ENCODE results near the gene OCSTAMP. TPM values are rescaled to one million over a fixed set of nuclear protein-coding genes. Genes with fewer than 3 reads are reported as not detected.
A peak's percentile ranks its signal among the peaks of the same experiment; 100 is the strongest.

The OCSTAMP gene
- total and polyA plus RNA-seq, 10 of the 15 experiments (the other 5 are each of a cell fraction or from before 2014, with no cell fraction given) = 0.09 to 0.46 (median 0.22) TPM; not detected in 2

GRCh38 chr20:46539113-46539512 lies 11.3 kb downstream of the OCSTAMP start:
- Histone ChIP-seq H3K4me2 (ENCODE audit: control insufficient read depth, insufficient read depth) (no peak overlapping the region), H3K4me3 (no peak overlapping the region), H2AFZ (ENCODE audit: control insufficient read depth, low read depth, low read length) (no peak overlapping the region), H3K9me3 (replicated peaks; ENCODE audit: control insufficient read depth, insufficient read depth, low read length) (no peaks in the 10 kb centered on the region; the same call in 2 of the 3 replicates), H3K9ac (ENCODE audit: control insufficient read depth, insufficient read depth, low read length) (no peak overlapping the region), H3K36me3 (ENCODE audit: control insufficient read depth in 2 of 2, insufficient read depth in 2 of 2, low read length in 1 of 2) (no peaks in the 10 kb centered on the region), H3K27ac (ENCODE audit: control insufficient read depth, insufficient read depth) (no peak overlapping the region), H3K79me2 (ENCODE audit: control insufficient read depth, insufficient read depth, low read length) (no peaks in the 10 kb centered on the region), H3K27me3 (replicated peaks in 1 of 2; ENCODE audit: control insufficient read depth in 2 of 2, insufficient read depth in 2 of 2, low read length in 1 of 2) (peaks cover 0 to 3% of the 10 kb centered on the region in 2 experiments; a peak in 3 of 4 replicates), H3K4me1 (ENCODE audit: control insufficient read depth, insufficient read depth, low read length) (no peaks in the 10 kb centered on the region), H4K20me1 (ENCODE audit: control insufficient read depth, insufficient read depth) (no peaks in the 10 kb centered on the region)
- ChIA-PET POLR2A (no interaction called here), RAD21 (ENCODE audit: unreplicated experiment) (no interaction called here), CTCF (no interaction called here), SMC1A (ENCODE audit: uncharacterized antibody, unreplicated experiment) (interaction anchor here (1.7 kb wide), 1 partner anchor 17 kb away, joined by 4 read pairs; no protein-coding TSS in a partner anchor)
- intact Hi-C loops (cut with micrococcal nuclease; ENCODE audit: unreplicated experiment) (no loop called here), in situ Hi-C loops (cut with MboI) (no loop called here)
- FAIRE-seq = no peak
- ATAC-seq = no peak
- TF ChIP-seq TCF12 (IDR thresholded peaks at IDR 0.05; ENCODE audit: low read depth, low read length) = no peak
- no peak for TF ChIP-seq RB1 (IDR thresholded peaks at IDR 0.05; ENCODE audit: borderline replicate concordance)
- no peak for TF ChIP-seq HDGF (IDR thresholded peaks at IDR 0.05)
- TF ChIP-seq CTCF (IDR thresholded peaks at IDR 0.05 in 2 of 3, conservative IDR thresholded peaks at IDR 0.05 in 1 of 3; ENCODE audit: control insufficient read depth in 2 of 3, extremely low read depth in 1 of 3, insufficient read depth in 1 of 3, low read depth in 3 of 3, low read length in 3 of 3) = peak in 1 of 3 experiments; percentile 6; a peak in 1 of 6 replicates
- WGBS (ENCODE audit: insufficient coverage, insufficient replicate concordance, low lambda C conversion rate, missing lambda C conversion rate) = 63% methylated on average over 2 of the region's 2 CpGs
- DNase-seq (ENCODE audit: low read depth, low spot score) = no peak
- BruUV-seq (replicated peaks) = no TSS peak

GRCh38 chr20:46530640-46531039 lies 19.8 kb downstream of the OCSTAMP start:
- RAD21 ChIA-PET (ENCODE audit: unreplicated experiment) = no interaction called here
- Histone ChIP-seq H3K27me3 (replicated peaks in 1 of 2; ENCODE audit: control insufficient read depth in 2 of 2, insufficient read depth in 2 of 2, low read length in 1 of 2) (no peaks in the 10 kb centered on the region; a peak in 1 of 4 replicates), H3K4me1 (ENCODE audit: control insufficient read depth, insufficient read depth, low read length) (no peaks in the 10 kb centered on the region), H3K79me2 (ENCODE audit: control insufficient read depth, insufficient read depth, low read length) (no peaks in the 10 kb centered on the region), H3K9me3 (replicated peaks; ENCODE audit: control insufficient read depth, insufficient read depth, low read length) (no peaks in the 10 kb centered on the region; the same call in 2 of the 3 replicates), H2AFZ (ENCODE audit: control insufficient read depth, low read depth, low read length) (no peak overlapping the region), H3K27ac (ENCODE audit: control insufficient read depth, insufficient read depth) (no peak overlapping the region), H3K4me2 (ENCODE audit: control insufficient read depth, insufficient read depth) (no peak overlapping the region), H3K36me3 (ENCODE audit: control insufficient read depth in 2 of 2, insufficient read depth in 2 of 2, low read length in 1 of 2) (no peaks in the 10 kb centered on the region), H3K4me3 (no peak overlapping the region), H4K20me1 (ENCODE audit: control insufficient read depth, insufficient read depth) (no peaks in the 10 kb centered on the region; the same call in 1 of the 2 replicates), H3K9ac (ENCODE audit: control insufficient read depth, insufficient read depth, low read length) (no peak overlapping the region)
- WGBS (ENCODE audit: insufficient coverage, insufficient replicate concordance, low lambda C conversion rate, missing lambda C conversion rate) = 13% methylated on average over 4 of the region's 4 CpGs
- BruUV-seq (replicated peaks) = no TSS peak
- CTCF ChIA-PET = interaction anchor here (0.6 kb wide), 1 partner anchor 91 kb away, joined by 3 read pairs; no protein-coding TSS in a partner anchor
- no peak for FAIRE-seq
- no peak for ATAC-seq
- POLR2A ChIA-PET = no interaction called here
- no peak for DNase-seq (ENCODE audit: low read depth, low spot score)
- SMC1A ChIA-PET (ENCODE audit: uncharacterized antibody, unreplicated experiment) = no interaction called here
- intact Hi-C loops (cut with micrococcal nuclease; ENCODE audit: unreplicated experiment) = no loop called here
- in situ Hi-C loops (cut with MboI) = no loop called here
- TF ChIP-seq MLLT1 (IDR thresholded peaks at IDR 0.05) (no peak), NFIC (IDR thresholded peaks at IDR 0.05; ENCODE audit: low read depth, low read length) (no peak), NBN (IDR thresholded peaks at IDR 0.05) (no peak), CUX1 (IDR thresholded peaks at IDR 0.05; ENCODE audit: insufficient replicate concordance, low read depth, low read length) (no peak), SREBF2 (IDR thresholded peaks at IDR 0.05; ENCODE audit: low read length) (no peak), SMARCA5 (IDR thresholded peaks at IDR 0.05) (no peak)
